ENCODE measurements around the gene AGFG1.

DNA sequence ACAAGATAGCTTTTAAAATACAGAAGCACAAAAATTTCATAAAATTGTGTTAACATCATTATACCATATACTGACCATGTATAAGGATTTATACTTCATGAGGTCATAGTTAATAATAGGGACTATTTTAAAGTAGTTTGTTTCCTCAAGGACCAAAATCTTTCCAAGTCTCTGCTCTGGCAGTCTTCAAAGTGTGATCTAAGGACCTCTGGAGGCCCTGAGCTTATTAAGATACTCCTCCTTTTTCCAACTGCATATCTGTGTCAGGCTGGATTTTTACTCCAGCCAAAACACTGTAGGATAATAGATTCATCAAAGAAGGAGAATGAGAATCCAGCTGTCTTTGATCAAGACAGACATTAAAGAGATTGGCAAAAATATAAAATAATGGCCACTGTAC, 125.1 kb downstream of the AGFG1 start:
- no peak for TF ChIP-seq CTCF (conservative IDR thresholded peaks at IDR 0.05)
- TF ChIP-seq EZH2 (IDR thresholded peaks at IDR 0.05; ENCODE audit: low read depth): no peak
